ENCODE measurements around the gene SYNE1. TPM values are rescaled to one million over a fixed set of nuclear protein-coding genes. Genes with fewer than 3 reads are reported as not detected.

Gene SYNE1
- total and polyA plus RNA-seq, 2 experiments from 2014 or later: 17.6 to 59.9 TPM

DNA sequence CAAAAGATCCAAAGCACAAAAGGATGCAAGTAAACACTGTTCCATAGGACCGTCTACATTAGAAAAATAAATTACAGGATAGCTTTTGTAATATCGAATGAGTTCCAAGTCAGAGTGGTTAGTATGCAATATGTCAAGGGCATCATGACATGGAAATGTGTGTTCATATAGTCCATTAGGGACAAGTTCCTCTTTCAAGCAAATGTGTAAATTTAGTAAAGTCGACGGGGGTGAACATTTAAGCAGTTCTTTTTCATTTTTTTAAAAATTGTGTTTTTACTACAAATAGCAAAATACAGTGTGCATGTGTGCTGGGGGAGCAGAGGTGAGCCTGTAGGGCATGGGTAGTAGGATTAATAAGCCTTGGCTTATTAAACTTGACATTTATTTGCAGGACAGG lies 470.7 kb downstream of the SYNE1 start:
- Histone ChIP-seq H3K9me2 (replicated peaks; ENCODE audit: insufficient read depth) (no peaks in the 10 kb centered on the region), H3K27me3 (no peaks in the 10 kb centered on the region), H3K4me1 (ENCODE audit: insufficient read depth) (no peaks in the 10 kb centered on the region), H4K20me1 (ENCODE audit: insufficient read depth, poor library complexity, severe bottlenecking) (no peaks in the 10 kb centered on the region), H3K36me3 (replicated peaks; ENCODE audit: insufficient read depth, low read depth) (no peaks in the 10 kb centered on the region), H3K4me3 (no peak overlapping the region), H3K27ac (no peak overlapping the region), H3K79me2 (no peaks in the 10 kb centered on the region), H3K4me2 (no peak overlapping the region), H3K9me3 (ENCODE audit: low read depth) (no peaks in the 10 kb centered on the region), H2AFZ (no peak overlapping the region)
- no peak for DNase-seq (ENCODE audit: low spot score)
- TF ChIP-seq, protein P1, sequence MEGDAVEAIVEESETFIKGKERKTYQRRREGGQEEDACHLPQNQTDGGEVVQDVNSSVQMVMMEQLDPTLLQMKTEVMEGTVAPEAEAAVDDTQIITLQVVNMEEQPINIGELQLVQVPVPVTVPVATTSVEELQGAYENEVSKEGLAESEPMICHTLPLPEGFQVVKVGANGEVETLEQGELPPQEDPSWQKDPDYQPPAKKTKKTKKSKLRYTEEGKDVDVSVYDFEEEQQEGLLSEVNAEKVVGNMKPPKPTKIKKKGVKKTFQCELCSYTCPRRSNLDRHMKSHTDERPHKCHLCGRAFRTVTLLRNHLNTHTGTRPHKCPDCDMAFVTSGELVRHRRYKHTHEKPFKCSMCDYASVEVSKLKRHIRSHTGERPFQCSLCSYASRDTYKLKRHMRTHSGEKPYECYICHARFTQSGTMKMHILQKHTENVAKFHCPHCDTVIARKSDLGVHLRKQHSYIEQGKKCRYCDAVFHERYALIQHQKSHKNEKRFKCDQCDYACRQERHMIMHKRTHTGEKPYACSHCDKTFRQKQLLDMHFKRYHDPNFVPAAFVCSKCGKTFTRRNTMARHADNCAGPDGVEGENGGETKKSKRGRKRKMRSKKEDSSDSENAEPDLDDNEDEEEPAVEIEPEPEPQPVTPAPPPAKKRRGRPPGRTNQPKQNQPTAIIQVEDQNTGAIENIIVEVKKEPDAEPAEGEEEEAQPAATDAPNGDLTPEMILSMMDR (IDR thresholded peaks at IDR 0.05; ENCODE audit: poor library complexity): no peak
- TF ChIP-seq EZH2 (IDR thresholded peaks at IDR 0.05; ENCODE audit: borderline replicate concordance): no peak
- TF ChIP-seq EZH2phosphoT487 (IDR thresholded peaks at IDR 0.05; ENCODE audit: low read depth, severe bottlenecking, unreplicated experiment): no peak
- WGBS (ENCODE audit: low lambda C conversion rate, missing lambda C conversion rate): 90% methylated on average over 4 of the region's 4 CpGs

DNA sequence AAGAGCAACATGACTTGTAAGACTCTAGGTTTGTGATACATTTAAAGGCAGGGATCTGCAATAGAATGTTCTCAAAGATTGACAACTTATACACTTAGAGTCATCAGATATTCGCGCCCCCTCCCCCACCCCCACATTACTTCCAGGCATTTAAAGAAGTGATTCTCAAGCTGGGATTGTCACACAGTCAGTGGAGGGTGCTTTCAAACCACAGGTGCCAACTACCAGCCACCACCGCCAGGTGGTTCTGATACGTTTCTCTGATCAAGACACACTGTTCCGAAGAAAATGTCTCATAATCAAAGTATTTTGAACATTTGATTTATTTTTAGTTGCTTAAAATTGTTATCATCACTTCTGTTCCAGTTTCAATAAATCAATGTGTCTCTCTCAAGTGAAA lies 472.2 kb downstream of the SYNE1 start:
- no peak overlapping the region for H3K4me2 ChIP-seq
- H2AFZ ChIP-seq: no peak overlapping the region
- DNase-seq (ENCODE audit: low spot score): no peak
- H3K27ac ChIP-seq: no peak overlapping the region
- no peaks in the 10 kb centered on the region for H3K4me1 ChIP-seq (ENCODE audit: insufficient read depth)
- no peaks in the 10 kb centered on the region for H3K79me2 ChIP-seq
- WGBS (ENCODE audit: low lambda C conversion rate, missing lambda C conversion rate): 87% methylated on average over 5 of the region's 5 CpGs
- H3K4me3 ChIP-seq: no peak overlapping the region
- H3K9me2 ChIP-seq (replicated peaks; ENCODE audit: insufficient read depth): no peaks in the 10 kb centered on the region
- no peaks in the 10 kb centered on the region for H3K27me3 ChIP-seq
- H3K9me3 ChIP-seq (ENCODE audit: low read depth): no peaks in the 10 kb centered on the region
- no peak for TF ChIP-seq EZH2phosphoT487 (IDR thresholded peaks at IDR 0.05; ENCODE audit: low read depth, severe bottlenecking, unreplicated experiment)
- no peaks in the 10 kb centered on the region for H3K36me3 ChIP-seq (replicated peaks; ENCODE audit: insufficient read depth, low read depth)
- H4K20me1 ChIP-seq (ENCODE audit: insufficient read depth, poor library complexity, severe bottlenecking): no peaks in the 10 kb centered on the region

DNA sequence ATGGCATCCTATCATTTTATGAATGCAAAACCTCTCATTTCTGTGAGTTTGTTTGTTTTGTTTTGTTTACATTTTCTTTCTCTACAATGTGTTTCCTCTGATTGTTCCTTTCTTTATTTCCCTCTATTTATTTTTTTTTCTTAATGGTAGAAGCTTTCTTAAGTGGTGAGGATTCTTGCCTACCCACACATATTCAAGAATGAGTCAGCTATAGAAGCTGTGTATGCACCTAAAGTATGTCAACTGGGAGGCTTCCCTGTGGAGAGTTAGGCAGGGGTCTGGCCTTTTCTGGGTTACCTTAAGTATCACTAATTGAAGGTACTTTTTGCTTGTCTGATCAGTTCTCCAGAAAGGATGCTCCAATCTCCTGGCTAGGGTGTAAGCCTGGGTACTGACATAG lies 475.7 kb downstream of the SYNE1 start:
- H3K27me3 ChIP-seq: no peaks in the 10 kb centered on the region
- H3K4me2 ChIP-seq: no peak overlapping the region
- TF ChIP-seq EZH2phosphoT487 (IDR thresholded peaks at IDR 0.05; ENCODE audit: low read depth, severe bottlenecking, unreplicated experiment) (no peak), EZH2 (IDR thresholded peaks at IDR 0.05; ENCODE audit: borderline replicate concordance) (no peak)
- TF ChIP-seq, protein P1 (IDR thresholded peaks at IDR 0.05; ENCODE audit: poor library complexity): no peak
- no peak for DNase-seq (ENCODE audit: low spot score)
- no peaks in the 10 kb centered on the region for H3K79me2 ChIP-seq
- H3K4me1 ChIP-seq (ENCODE audit: insufficient read depth): no peaks in the 10 kb centered on the region
- no peak overlapping the region for H2AFZ ChIP-seq
- H3K36me3 ChIP-seq (replicated peaks; ENCODE audit: insufficient read depth, low read depth): no peaks in the 10 kb centered on the region
- H3K9me2 ChIP-seq (replicated peaks; ENCODE audit: insufficient read depth): no peaks in the 10 kb centered on the region
- no peak overlapping the region for H3K27ac ChIP-seq
- no peak overlapping the region for H3K4me3 ChIP-seq
- H4K20me1 ChIP-seq (ENCODE audit: insufficient read depth, poor library complexity, severe bottlenecking): no peaks in the 10 kb centered on the region
- H3K9me3 ChIP-seq (ENCODE audit: low read depth): no peaks in the 10 kb centered on the region

DNA sequence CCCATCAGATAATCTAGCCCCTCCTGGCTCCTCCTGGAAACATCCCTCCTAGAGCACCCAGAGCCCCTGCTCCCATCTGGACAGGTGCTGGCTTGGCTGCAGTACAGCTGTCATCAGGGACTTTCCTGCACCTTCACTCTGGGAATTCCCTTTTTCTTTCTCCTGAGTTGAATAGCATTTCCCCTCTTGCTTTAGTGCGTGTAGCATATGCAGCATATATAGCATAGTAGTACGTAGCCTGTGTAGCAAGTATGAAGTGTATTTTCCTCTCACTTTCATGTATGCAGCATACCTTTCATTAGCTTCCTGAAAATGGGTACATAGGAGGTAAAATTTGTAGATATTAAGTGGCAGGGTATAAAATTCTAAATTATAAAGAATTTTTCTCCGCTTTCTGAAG lies 476.8 kb downstream of the SYNE1 start:
- no peak overlapping the region for H2AFZ ChIP-seq
- no peaks in the 10 kb centered on the region for H3K9me3 ChIP-seq (ENCODE audit: low read depth)
- WGBS (ENCODE audit: low lambda C conversion rate, missing lambda C conversion rate): 96% methylated on average over 3 of the region's 3 CpGs

More for the DNA sequence above, 476.8 kb downstream of the SYNE1 start:
- Histone ChIP-seq H3K36me3 (replicated peaks; ENCODE audit: insufficient read depth, low read depth) (no peaks in the 10 kb centered on the region), H3K79me2 (no peaks in the 10 kb centered on the region), H3K4me1 (ENCODE audit: insufficient read depth) (no peaks in the 10 kb centered on the region), H3K27me3 (no peaks in the 10 kb centered on the region), H4K20me1 (ENCODE audit: insufficient read depth, poor library complexity, severe bottlenecking) (no peaks in the 10 kb centered on the region), H3K4me3 (no peak overlapping the region), H3K9me2 (replicated peaks; ENCODE audit: insufficient read depth) (no peaks in the 10 kb centered on the region), H3K4me2 (no peak overlapping the region), H3K27ac (no peak overlapping the region)
- TF ChIP-seq EZH2 (IDR thresholded peaks at IDR 0.05; ENCODE audit: borderline replicate concordance): no peak
- TF ChIP-seq, protein P1 (IDR thresholded peaks at IDR 0.05; ENCODE audit: poor library complexity): no peak
- TF ChIP-seq EZH2phosphoT487 (IDR thresholded peaks at IDR 0.05; ENCODE audit: low read depth, severe bottlenecking, unreplicated experiment): no peak
- no peak for DNase-seq (ENCODE audit: low spot score)
